ENCODE data around the gene SPEF2. TPM values are rescaled to one million over a fixed set of nuclear protein-coding genes. Genes with fewer than 3 reads are reported as not detected.

SPEF2 gene
- total RNA-seq, 1 donor from 2014 or later = 2.7 TPM

- no peak overlapping the region for H3K4me3 ChIP-seq
- intact Hi-C loops (cut with micrococcal nuclease) = no loop called here
- TF ChIP-seq, protein P1, sequence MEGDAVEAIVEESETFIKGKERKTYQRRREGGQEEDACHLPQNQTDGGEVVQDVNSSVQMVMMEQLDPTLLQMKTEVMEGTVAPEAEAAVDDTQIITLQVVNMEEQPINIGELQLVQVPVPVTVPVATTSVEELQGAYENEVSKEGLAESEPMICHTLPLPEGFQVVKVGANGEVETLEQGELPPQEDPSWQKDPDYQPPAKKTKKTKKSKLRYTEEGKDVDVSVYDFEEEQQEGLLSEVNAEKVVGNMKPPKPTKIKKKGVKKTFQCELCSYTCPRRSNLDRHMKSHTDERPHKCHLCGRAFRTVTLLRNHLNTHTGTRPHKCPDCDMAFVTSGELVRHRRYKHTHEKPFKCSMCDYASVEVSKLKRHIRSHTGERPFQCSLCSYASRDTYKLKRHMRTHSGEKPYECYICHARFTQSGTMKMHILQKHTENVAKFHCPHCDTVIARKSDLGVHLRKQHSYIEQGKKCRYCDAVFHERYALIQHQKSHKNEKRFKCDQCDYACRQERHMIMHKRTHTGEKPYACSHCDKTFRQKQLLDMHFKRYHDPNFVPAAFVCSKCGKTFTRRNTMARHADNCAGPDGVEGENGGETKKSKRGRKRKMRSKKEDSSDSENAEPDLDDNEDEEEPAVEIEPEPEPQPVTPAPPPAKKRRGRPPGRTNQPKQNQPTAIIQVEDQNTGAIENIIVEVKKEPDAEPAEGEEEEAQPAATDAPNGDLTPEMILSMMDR (IDR thresholded peaks at IDR 0.05; ENCODE audit: borderline replicate concordance) = no peak
- no peak for DNase-seq
- H3K36me3 ChIP-seq = no peaks in the 10 kb centered on the region
- H3K4me1 ChIP-seq = no peaks in the 10 kb centered on the region
- H3K27ac ChIP-seq (replicated peaks) = no peak overlapping the region
- peaks cover 21% of the 10 kb centered on the region for H3K27me3 ChIP-seq (ENCODE audit: low read depth)
- H3K9me3 ChIP-seq (replicated peaks) = no peaks in the 10 kb centered on the region
These were observed 205.9 kb downstream of the SPEF2 start for GRCh38 chr5:35823347-35824098.

- Histone ChIP-seq H3K36me3 (no peaks in the 10 kb centered on the region), H3K27ac (replicated peaks) (no peak overlapping the region), H3K4me1 (no peaks in the 10 kb centered on the region), H3K4me3 (no peak overlapping the region), H3K27me3 (ENCODE audit: low read depth) (peaks cover 18% of the 10 kb centered on the region), H3K9me3 (replicated peaks) (no peaks in the 10 kb centered on the region)
- intact Hi-C loops (cut with micrococcal nuclease) = no loop called here
- no peak for DNase-seq
- TF ChIP-seq, protein P1 (IDR thresholded peaks at IDR 0.05; ENCODE audit: borderline replicate concordance) = no peak
These were observed 208.4 kb downstream of the SPEF2 start for GRCh38 chr5:35826056-35826455.

GRCh38 chr5:35826554-35826953, 208.9 kb downstream of the SPEF2 start:
- H3K36me3 ChIP-seq = no peaks in the 10 kb centered on the region
- DNase-seq = no peak
- no peak overlapping the region for H3K4me3 ChIP-seq
- H3K4me1 ChIP-seq = no peaks in the 10 kb centered on the region
- intact Hi-C loops (cut with micrococcal nuclease) = no loop called here
- peaks cover 22% of the 10 kb centered on the region for H3K27me3 ChIP-seq (ENCODE audit: low read depth)
- TF ChIP-seq, protein P1 (IDR thresholded peaks at IDR 0.05; ENCODE audit: borderline replicate concordance) = no peak
- H3K27ac ChIP-seq (replicated peaks) = no peak overlapping the region
- H3K9me3 ChIP-seq (replicated peaks) = no peaks in the 10 kb centered on the region

DNA sequence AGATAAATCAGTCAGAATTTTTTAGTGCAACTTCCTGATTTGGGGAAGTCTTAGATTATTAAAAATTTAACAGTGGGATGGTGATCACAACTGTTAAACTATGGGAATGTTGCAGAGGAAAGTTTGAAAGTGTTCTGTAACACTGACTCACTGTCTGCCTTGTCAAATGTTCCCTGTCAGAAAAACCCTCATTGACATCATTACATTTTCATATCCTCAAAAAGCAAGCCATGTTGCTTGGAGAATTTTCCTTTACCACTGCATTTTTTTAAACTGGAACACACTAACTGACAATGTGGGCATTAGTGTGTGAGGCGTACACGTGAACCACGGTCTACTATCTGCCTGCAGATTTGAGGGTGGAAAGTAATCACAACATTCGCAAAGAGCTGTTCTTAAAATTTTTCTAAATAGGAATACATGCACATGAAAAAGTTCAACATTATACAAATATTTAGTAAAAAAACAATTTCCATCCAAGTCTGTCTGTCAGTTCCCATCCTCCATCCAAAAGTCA, 210.5 kb downstream of the SPEF2 start:
- no peak for DNase-seq
- no peak overlapping the region for H3K4me3 ChIP-seq
- H3K36me3 ChIP-seq = no peaks in the 10 kb centered on the region
- intact Hi-C loops (cut with micrococcal nuclease) = no loop called here
- no peaks in the 10 kb centered on the region for H3K4me1 ChIP-seq
- no peaks in the 10 kb centered on the region for H3K9me3 ChIP-seq (replicated peaks)
- TF ChIP-seq, protein P1 (IDR thresholded peaks at IDR 0.05; ENCODE audit: borderline replicate concordance) = no peak
- H3K27me3 ChIP-seq (ENCODE audit: low read depth) = peaks cover 15% of the 10 kb centered on the region
- H3K27ac ChIP-seq (replicated peaks) = no peak overlapping the region

GRCh38 chr5:35830587-35830986, 212.9 kb downstream of the SPEF2 start:
- Histone ChIP-seq H3K36me3 (no peaks in the 10 kb centered on the region), H3K4me3 (no peak overlapping the region), H3K27me3 (ENCODE audit: low read depth) (peaks cover 6% of the 10 kb centered on the region), H3K9me3 (replicated peaks) (no peaks in the 10 kb centered on the region), H3K4me1 (no peaks in the 10 kb centered on the region), H3K27ac (replicated peaks) (no peak overlapping the region)
- no peak for DNase-seq
- TF ChIP-seq, protein P1 (IDR thresholded peaks at IDR 0.05; ENCODE audit: borderline replicate concordance) = no peak
- intact Hi-C loops (cut with micrococcal nuclease) = no loop called here
